ENCODE data around the gene TMTC1.

TMTC1 gene

DNA sequence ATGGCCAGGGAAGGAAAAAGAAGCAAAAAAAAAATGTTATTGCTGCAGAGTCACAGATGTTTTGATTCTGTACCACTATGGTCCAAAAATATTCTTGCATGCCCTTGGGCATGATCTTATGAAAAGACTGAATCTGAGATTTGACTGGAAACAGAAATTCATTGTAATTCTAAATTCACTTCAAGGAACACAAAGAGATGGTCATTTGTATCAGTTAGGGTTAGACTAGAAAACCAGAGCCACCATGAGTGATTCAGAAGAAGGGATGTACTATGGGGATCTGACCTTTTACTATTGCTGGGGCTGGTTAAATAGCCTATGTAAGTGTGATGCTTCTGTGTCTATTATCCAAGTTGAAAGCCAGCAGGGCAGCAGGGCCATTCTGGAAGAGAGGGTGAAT, 5.2 kb downstream of the TMTC1 start:
- DNase-seq, result no peak

DNA sequence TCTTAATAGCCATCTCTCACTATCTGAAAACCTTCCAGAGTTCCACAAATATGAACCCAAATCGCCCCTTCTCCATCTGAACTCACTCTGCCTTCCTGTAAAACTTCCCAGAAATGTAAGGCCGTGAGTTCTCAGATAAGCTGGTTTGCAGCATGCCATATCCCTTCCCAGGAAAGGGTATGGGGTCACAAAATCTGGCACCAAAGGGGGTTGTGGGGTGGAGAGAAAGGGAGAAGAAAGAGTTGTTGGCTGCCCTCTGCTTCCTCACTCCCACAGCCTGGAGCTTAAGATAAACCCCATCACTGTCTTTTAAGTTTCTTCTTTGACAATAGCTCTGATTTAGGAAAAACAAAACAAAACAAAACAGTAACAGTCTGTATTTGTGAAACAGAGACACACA, 10.7 kb downstream of the TMTC1 start:
- DNase-seq, result no peak

- no peak for DNase-seq
Observed at GRCh38 chr12:29771786-29772185, 12.0 kb downstream of the TMTC1 start.

DNA sequence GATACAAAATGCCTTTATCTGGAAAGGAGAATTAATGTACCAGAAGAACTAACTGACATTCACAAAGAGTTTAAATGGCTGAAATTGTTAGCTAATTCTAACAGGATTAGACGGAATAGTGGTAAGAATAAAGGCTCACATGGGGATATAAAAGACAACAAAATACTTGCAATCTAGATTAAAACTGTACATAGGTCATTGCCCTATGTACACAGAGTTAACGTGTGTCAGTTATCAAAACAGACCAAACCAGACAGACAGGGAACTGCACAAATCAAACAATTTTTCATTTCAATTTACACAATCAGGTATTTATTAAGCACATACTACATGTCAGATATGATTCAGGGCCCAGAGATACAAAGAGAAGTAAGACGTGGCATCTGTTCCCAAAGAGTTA, 12.6 kb downstream of the TMTC1 start:
- DNase-seq, result no peak

DNA sequence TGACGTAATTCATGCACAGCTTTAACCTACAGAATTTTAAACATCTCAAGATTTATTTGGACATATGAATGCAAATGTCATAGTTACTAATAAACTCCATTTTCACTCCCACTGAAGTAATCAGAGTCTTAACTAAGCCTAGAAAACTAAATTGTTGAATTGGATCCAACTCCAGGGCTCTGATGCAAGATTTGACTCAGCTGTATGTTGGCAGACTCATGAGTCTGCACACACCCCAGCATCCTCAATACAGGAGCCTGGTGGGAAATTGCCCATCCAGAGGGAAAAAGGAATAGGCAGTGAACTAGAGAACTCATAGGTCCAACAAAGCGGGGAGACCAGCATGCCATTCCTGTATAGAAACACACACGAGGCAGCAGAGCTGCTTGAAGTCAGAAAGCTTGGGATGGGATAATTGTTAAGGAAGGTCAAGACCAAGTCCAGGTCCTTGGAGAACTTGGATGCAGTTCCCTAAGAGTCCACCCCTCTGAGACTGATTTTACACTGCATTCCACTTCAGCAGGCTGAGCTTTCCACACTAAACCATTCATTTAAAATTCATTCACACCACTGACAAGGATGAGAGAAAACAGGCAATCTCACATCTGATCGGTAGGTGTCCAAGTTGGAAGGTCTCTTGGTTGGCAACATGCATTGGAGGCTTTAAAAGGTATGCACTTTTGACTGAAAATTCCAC, 14.4 kb downstream of the TMTC1 start:
- DNase-seq, result no peak

DNA sequence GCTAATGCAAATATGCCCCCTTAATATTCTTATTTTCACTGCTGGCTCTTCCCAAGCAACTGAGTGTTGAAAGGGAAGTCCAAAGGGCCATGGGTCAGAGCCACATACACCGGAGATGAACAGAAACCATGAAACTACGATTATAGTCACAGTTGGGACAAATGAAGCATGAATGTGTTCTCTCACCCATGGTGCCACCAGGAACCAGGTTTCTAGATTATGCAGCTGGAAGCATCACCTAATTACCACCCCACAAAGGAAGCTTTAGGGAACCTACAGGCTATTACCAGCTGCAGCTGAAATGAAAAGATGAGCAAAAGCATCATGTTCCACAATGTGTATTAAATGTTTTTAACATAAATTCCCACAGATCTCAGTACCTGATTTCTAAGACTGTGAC, 15.4 kb downstream of the TMTC1 start:
- no peak for DNase-seq

DNA sequence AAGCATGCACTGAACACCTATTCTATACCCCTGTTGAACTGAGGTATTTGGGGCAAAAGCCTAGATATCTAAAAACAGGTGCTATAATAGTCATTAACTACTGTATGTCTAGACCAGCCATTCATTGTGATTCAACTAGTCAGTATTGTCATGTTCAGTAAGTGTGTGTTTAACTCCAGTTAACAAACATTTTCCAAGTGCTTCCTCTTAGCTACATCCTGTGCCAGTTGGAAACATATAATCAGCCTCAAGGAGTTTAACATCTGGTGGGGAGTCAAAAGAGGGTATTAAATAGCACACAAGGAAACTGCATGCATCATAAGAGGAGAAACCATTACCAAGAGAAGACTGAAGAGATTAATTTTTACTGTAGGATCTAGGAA, 20.4 kb downstream of the TMTC1 start:
- no peak for DNase-seq

GRCh38 chr12:29762637-29763300, 21.0 kb downstream of the TMTC1 start:
- DNase-seq, result no peak

GRCh38 chr12:29759950-29760349, 23.8 kb downstream of the TMTC1 start:
- no peak for DNase-seq

DNA sequence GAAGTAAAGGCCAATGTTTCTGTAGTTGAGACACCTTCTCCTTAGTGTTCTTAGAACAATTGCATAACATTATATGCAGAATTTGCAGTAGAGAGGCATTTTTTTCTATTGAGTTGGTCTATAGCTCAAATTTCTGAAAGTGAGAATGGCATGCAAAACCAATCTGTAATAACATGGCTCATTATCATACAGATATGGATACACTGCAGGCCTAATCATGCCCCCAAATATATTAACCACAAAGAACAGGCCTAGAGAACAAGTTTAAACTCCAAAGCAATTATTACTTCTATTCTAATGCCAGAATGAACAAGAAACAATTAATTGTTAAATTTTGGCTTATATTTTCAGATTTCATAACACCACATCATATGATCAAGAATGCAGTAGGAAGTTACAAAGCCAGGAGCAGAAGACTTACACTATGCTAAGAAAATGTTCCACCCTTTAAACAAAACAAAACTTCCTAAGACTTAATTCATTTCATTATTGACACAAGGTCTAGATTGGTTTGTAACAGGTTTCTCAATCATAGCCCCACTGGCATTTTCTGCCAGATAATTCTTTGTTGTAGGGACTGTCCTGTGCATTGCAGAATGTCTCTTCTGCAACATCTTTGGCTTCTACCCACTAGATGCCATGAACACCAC, 26.9 kb downstream of the TMTC1 start:
- no peak for DNase-seq

DNA sequence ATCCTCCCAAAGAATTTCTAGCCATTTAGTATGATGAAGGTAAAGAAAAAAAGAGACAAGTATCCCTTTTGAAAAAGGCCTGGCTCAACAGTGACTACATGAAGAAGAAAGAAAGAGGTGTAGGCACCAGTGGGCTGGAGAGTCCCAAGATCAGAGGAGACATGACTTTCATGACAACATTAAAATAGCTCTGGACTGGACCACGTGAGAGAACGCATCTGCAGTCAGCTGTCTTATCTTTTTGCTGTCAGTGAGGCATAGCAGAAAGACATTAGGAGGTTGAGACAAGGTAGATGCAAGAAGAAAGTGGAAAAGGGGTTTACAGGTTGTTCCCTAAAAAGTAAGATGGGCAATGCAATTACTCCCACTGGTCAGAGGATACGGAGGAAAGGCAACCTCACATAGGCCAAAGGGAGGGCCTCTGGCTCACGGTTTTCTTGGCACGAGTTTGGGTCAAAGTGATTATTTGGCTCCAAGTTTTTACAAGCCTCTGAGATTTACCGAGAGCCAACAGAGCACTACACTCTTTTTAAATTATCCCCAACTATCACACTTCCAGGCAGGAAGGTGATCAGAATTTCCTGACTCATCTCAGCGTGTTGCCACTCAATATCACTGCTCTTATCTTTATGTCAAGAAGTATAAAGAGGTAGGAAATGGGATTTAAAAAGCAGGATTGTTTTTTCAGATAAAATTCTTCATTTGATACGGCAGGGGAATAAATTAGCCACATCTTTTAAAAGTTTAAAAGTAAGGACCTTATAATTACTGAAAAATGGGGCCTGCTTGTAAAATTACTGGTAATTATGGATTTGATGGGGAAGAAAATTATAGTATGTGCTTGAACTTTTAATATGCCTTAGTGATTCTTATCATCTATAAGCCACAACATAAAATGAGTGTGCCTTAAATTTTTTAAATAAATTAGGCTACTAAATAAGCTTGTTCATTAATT, 29.2 kb downstream of the TMTC1 start:
- DNase-seq, result no peak

DNA sequence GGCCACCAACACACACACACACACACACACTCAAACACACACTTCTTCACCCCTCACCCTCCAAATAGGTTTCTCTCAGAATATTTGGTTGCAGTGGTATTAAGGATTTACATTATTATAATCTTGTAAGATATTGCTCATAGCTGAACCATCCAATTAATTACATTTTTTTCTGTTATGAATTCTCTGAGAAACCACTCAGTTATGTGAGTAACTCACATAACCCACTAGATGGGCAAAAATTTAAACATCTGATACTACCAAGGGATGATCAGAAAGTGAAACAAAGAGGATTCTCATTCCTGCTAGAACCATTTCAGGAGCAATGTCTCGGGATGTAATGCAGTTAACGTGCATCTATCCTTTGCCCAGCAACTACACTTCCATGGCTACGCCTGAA, 31.6 kb downstream of the TMTC1 start:
- no peak for DNase-seq

- DNase-seq, result no peak
Observed at GRCh38 chr12:29751676-29752075, 32.1 kb downstream of the TMTC1 start.

DNA sequence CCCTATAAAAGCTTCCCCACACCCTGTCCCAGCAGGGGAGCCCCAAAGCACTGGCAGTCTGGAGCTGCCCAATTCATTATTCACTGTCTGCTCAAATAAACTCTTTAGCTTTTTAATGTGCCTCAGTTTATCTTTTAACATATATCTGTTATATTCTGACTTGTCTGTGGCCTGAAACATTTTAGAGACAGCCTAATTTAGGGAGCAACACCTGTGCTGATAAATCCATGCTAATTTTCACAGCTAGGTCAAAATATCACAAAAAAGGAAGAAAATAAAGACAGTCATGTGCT, 32.9 kb downstream of the TMTC1 start:
- DNase-seq, result no peak

DNA sequence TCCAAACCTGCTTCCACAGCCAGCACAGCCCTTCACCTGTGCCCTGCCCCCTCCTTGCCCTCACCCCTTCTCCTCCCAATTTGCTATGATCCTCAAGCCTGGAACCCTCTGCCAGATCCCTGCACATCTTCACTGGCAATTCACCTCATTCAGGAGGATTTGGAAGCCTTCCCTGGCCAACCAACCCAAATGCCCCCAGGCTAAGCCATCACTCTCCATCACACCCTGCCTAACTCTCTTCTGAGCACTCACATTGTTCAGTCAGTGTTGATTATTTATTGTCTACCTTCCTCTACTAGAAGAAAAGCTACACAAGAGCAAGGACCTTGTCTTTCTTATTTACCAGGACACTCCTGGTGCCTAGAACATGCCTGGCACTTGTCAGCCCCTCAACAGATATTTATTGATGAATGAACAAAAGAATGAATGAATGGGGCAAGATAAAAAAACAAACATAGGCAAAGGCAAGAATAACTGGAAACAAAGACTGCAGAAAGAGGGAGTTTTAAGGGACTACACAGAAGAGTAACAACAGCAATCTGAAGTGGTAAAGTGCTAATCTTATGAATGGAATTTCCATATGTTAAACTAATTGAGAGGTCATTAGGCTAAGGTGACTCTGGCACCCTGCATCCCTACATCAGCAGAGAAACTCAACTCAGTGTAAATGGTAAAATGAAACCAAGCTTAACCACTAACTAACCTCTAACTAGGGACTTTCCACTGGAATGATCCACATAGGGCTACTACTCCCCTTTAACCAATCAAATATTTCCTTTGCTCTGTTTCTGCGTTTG, 33.4 kb downstream of the TMTC1 start:
- no peak for DNase-seq

- DNase-seq, result no peak
Observed at GRCh38 chr12:29744365-29744764, 39.4 kb downstream of the TMTC1 start.

DNA sequence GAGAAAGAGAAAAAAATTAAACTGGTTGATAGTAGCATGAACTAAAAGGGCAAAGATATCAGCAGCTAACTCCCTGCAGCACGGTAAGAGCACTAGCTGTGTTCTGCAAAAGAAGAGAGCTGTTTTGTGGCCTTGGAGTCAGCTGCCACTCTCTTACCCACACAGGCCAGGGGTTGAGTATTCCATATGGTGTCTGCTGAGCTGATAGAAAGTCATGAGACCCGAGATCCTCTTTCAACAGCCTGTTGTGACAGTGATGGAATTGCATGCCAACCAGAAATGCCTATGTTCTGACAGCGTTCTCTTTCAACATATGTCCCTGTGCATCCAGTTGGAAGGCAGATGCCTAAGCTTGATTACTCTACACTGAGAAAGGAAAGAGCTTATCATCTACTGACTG, 39.9 kb downstream of the TMTC1 start:
- DNase-seq, result no peak

DNA sequence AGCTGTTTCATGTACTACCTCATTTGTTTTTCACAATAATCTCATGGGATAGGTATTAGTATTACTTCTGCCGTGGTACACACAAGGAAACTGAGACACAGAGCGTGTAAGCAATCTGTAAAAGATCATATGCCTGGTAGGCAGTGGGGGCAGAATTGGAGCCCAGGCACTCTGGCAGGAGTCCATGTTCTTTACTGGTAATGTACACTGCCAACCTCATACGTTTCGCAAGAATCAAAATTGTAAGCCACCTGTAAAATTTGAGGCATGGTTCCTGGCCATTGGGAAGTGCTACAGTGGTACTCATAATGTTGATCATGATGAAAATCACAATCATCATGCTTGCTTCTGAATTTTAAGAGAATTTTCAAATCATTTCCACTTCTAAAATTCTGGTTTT, 40.7 kb downstream of the TMTC1 start:
- DNase-seq, result no peak

DNA sequence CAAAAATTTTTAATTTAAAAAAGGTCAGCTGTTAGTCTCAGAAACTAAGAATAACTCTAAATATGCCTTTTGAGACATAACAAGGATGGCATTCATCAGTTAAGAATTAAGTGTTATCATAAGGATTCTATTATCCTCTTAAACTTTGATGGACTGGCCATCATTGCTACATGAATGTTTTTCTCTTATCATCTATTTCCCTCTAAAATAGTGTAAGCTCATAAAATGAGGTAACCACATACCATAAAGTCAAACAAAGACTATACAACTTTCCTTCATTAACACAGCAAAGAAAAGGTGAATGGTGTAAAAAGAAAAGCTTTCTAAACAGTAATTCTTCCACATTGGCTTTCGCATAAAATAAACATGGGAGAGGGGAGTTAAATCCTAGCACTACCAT, 41.1 kb downstream of the TMTC1 start:
- no peak for DNase-seq

DNA sequence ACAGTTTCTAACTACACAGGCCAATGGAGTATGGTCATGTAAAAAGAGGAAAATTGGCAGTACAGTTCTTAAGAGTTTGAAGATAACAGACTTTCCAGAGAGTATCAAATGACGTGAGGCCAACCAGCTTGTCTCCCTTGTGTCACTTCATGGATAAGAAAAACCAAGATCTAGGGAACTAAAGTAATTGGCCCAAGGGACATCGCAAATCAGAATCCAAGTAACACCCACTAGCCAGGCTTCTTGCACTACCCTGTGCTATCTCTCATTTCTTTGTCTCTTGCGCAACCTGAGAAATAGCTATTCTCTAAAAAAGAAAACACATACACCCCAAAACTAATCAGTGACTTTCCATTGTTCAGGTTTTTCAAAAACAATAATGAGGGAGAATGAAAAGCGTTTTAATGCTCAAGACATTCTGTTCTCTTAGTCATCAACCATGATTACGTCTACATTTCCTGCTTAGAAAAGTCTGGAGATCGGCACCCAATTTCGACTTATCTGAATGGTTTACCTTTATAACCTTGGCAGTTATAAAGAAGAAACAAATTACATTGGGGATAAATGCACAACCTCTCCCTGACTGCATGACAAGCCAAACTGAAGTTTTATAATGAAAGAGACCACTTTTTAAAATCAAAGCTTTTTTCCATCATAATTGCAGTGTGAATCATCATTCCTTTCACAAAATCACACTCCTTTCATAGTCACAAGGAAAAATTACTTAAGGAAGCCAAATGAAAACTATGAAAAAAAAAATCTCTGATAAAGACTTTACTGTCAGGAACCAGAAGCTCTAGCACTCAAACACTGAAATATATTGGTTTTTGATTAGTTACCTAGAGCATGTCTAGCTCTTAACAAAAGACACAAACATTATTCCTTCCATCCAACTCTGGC, 42.1 kb downstream of the TMTC1 start:
- no peak for DNase-seq

DNA sequence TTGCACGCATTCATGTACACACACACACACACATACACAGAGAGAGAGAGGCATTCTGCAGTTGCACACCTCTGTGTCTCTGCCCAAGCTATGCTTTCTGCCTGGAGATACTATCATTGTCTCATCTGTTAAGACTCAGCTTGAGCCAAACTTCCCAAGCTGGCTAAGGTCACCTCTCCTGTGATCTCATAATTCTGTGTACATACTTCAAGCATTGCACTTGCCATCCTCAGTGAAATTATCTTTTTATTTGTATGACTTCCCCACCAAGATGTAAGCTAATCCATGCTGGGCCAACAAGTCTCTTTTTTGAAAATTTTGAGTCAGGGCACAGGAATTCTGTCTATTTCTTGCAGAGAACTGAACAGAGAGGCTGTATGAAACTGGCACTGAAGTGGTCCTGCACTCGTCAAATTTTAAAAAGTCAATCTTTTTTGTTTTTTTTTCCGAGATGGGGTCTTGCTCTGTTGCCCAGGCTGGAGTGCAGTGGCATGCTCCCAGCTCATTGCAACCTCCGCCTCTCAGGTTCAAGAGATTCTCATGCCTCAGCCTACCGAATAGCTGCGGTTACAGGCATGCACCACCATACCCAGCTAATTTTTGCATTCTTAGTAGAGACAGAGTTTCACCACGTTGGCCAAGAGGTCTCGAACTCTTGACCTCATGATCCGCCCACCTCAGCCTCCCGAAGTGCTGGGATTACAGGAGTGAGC, 44.3 kb downstream of the TMTC1 start:
- DNase-seq, result no peak

Measured in GOT3 (cell line).